NOMO-1 treated with DMSO at 0.1 percent for 48 hours (cell line): ENCODE measurements around the gene SERF2.
"Not testable (repeated sequence)": the region's sequence is repeated elsewhere in the genome, so short reads cannot be mapped to it uniquely, and the experiment has no call there.

Experiments
- DNase-seq: peaks from one replicate; lab custom pipeline; 2025; ENCODE audit not compliant: unreplicated experiment; lab: John Stamatoyannopoulos, UW

Gene SERF2

GRCh38 chr15:43829951-43830540 is 37.9 kb downstream of the SERF2 start:
- DNase-seq = not testable (repeated sequence)

- DNase-seq = not testable (repeated sequence)
Observed at GRCh38 chr15:43830691-43831275, 38.7 kb downstream of the SERF2 start.

- DNase-seq = not testable (repeated sequence)
Observed at GRCh38 chr15:43831519-43832052, 39.5 kb downstream of the SERF2 start.

GRCh38 chr15:43832485-43832884 is 40.4 kb downstream of the SERF2 start:
- not testable (repeated sequence) for DNase-seq

- DNase-seq = no peak
Observed at GRCh38 chr15:43845421-43845820, 53.3 kb downstream of the SERF2 start.
